ENCODE data around the gene C11orf91.
"Not testable (repeated sequence)": the region's sequence is repeated elsewhere in the genome, so short reads cannot be mapped to it uniquely, and the experiment has no call there.

Gene C11orf91

DNA sequence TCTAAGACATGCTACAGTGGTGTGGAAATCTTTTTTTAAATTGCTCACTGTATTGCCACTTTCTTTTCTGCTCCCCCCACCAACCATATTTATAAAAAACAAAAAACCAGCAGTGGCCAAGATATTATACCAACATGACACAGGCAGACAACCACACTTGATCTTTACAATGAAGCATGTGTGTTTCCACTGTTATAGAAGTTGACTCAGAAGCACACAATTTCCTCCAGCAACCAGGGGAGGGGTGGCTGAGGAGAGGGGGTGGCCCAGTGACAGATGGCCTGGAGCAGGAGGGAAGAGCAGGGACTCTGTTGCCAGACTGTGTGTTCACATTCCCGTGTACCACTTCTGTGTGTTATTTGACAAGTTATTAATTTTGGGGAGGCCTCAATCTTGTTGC is 20.8 kb upstream of the C11orf91 start:
- DNase-seq: no peak

DNA sequence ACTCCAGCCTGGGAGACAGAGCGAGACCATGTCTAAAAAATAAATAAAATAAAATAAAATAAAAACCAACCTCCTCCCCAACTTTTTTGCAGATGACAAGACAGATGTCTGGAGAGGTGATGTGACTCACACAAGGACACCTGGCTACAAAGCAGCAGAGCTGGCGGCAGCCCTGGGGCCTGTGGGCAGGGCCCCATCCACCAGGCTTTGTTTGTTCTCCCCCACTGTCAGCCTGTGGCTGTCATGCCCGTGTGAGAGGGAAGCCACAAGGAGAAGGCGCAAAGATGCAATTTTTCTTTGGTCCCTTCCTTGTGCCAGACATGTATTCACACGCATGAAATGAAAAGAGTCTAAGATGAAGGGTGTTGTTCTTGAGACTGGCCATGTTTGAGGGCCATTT is 19.0 kb upstream of the C11orf91 start:
- DNase-seq: no peak

DNA sequence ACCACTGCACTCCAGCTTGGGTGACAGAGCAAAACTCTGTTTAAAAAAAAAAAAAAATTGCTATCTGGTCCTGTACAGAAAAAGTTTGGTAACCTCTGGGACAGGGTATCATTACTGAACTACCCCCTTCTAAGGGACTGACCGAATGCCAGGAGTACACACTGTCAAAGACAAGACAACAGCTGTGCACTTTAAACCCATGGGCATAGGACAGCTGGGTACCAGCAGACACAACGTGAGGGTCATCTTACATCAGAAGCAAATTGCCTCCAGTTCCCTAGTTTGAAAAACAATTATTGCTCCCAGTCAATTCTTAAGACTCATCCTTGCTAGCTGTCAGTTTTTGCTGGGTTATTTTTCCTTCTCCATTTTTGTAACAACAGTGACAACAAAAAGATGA is 17.8 kb upstream of the C11orf91 start:
- DNase-seq: no peak

DNA sequence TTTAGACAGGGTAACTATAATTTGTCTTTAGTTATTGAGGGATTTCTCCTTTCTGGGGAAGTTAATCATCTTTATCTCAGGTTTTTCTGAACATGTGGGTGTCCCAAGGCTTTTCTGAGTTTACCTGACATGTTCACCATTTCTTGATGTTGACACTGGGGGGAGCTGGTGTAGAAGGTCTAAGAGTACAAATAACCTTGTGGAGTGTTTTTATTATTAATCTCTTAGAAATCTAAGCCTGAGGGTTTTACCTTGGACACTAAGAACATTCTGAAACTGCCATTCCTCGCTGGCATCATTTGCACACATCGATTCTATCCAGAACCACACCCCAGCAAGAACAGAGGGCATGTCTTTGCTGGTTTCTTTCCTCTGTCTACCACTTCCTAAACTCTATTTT is 15.6 kb upstream of the C11orf91 start:
- DNase-seq: no peak

DNA sequence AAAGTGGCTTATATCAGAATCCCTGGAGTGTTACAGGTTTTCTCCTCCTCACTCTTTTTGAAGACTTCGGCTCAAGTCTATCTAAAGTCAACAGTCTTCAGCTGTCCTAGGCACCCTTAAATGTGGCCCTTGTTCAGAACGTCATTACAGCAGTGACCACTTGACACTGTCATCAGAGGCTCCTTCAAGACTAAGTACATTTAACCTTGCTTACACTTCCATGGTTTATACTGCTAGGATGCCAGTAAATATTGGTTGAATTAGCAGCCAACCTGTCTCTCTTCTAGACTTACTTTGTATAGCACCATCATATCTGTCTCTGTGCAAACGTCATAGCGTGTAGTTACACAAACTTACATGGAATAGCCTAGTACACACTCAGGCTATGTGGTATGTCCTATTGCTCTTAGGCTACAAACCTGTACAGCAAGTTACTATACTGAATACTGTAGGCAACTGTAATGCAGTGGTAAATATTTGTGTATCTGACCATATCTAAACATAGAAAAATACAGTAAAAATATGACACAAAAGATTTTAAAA is 13.3 kb upstream of the C11orf91 start:
- DNase-seq: no peak

DNA sequence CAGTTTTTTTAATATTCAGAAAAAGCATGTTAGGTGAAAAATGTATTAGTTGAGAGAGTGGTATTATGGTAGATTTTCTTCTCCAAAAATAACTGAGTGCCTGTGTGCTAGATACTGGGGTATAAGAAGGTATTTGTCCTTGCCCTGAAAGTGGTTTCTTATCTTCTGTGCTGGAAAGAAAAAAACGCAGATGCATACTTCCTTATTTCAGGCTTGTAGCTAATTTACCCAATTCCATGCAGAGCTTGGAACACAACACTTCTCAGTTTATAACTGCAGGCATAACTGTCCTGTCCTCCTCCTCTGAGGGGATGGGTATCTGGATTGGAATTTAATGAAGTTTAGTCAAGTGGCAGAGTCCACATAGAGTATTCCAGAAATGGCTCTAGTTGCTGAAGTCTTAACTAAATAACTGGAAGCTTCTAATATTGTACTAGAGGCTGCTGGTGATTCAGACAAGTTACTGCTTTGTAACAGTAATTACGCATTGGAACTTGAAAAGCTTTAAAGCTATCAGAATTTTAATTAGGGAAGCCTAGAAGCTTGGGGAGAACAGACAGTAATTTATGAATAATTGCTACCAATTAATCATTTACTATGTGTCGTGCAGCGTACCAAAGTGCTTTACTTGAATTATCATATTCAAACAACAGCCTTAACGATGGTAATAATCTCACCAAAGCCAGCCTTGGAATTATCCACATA is 12.7 kb upstream of the C11orf91 start:
- no peak for DNase-seq

DNA sequence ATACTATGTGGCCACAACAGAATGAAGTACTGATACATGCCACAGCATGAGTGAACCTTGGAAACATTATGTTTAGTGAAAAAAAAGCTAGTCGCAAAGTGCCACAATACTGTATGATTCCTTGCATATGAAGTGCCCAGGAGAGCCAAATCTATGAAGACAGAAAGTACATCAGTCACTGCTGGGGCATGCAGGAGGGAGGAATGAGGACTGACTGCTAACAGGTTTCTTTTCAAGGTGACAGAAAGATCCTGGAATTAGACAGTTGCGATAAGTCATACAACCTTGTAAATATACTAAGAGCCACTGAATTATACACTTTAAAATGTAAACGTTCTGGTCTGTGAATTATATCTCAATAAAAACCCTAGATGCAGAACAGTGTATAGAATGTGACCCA is 11.8 kb upstream of the C11orf91 start:
- no peak for DNase-seq

DNA sequence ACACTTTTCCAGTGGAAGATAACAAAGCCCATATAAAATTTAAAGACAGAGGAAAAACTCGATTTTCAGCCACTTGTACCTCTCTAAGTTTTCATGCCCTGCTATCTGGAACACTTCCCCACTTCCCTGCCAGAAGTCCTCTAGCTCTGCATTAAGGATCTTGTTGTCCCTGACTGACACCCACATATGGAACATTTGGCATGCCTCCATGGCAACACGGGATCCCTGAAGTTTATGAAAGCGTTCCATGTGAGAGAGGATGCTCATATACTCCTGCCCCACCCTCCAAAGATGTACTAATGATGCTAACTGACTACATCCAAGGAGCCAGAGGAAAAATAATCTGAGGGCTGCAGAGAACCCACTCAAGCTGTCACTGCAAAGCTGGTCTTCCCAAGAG is 8.8 kb upstream of the C11orf91 start:
- no peak for DNase-seq

DNA sequence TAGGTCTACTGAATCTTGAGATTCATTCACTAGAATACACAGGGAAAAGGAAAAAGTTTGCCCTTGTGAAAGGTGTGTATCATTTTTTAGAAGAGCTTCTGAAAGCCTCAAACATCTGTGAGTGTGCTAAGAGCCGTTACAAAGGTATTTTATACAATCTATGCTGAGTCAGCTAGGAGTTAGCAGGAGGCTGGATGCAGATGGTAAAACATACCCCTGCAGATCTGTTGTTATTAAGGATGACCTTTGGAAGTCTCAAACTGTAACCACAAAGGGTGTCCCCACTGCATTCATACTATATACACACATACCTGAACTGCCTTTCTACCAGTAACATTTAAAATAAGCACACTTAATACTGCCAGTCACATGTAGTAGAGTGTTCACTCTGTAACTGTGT is 8.4 kb upstream of the C11orf91 start:
- DNase-seq: no peak

DNA sequence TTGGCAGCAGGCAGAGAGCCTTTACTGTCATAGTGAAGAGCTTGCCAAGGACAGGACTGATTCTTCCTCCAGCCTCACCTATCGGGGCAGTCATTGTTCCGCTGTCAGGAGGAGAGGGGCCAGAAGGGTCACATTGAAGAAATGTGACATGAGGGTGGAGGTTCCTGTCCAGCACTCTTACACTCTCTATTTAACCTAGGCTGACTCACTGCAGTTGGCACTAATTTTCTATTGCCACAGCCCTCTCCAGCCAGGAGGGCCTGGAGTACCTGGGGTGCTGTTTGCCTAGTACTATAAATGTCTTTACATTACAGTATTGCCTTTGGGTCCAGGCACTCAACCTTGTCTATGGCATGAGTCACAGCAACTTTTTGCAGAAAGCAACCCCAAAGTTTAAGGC is 7.2 kb upstream of the C11orf91 start:
- not testable (repeated sequence) for DNase-seq

DNA sequence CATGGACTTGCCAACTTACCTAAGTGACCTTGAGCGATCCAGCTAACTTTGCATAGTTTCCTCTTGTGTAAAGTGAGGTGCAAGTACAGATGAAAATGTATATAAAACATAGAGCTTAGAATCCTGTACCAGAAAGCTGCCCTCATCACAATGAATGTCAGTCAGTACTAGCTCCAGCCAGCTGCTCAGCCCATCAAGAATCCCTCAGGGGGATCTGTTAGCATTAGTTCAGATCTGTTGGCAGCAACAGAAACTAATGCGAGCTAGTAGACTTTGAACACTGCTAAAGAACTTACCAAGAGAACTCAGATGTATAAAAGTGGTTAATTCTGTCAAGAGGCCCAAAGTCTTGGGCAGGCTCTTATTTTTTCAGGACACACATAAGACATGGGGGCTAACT is 6.3 kb upstream of the C11orf91 start:
- no peak for DNase-seq

DNA sequence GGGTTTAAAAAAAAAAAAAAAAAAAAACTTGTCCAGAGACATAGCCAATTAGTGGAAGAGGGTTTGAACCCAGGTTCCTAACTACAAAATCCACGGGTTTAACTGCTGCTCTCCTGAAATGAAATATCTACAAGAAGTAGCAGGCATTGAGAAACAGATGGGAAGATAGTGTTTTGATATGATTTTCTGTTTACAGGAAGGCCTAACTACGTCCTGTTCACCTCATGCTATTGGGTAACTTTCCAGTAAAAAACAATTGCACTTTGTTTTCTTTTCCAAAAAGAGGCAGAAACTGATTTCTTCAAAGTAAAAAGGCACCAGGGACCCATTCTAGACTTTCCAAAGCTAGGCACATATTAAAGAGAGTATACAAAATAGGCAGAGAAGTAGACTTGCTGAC is 5.9 kb upstream of the C11orf91 start:
- no peak for DNase-seq

DNA sequence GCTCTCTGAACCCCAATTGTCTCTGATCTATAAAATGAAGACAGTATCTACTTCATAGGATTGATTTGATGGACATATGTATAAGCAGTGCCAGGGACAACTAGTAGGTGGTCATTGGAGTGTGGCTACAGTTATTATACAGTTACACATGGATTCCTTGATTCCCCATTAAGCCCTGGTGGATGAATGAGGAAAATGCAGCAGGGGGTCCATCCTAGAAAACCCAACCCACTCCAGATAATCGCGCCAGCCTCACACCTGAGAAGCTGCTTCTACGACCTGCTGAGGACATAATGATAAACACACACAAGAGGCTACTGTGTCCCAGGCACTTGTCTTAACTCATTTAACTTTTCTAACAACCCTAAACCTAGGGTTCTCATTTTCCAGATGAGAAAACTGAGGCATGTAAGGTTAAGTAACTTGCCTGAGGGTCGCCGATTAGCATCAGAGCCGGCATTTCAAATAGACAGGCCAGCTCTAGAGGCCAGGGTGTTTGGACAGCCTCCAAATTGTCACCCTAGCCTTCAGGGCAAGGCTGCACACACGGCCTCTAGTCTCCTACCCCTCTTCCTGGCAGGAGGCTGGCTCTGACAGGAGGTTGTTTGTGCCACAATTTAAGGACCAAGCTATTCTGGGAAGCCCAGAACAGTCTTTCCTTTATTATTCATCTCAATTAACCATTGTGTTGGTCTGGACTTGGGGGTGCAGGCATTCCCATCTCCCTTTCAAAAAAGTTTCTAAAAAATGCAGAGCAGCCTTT is 3.8 kb upstream of the C11orf91 start:
- no peak for DNase-seq

DNA sequence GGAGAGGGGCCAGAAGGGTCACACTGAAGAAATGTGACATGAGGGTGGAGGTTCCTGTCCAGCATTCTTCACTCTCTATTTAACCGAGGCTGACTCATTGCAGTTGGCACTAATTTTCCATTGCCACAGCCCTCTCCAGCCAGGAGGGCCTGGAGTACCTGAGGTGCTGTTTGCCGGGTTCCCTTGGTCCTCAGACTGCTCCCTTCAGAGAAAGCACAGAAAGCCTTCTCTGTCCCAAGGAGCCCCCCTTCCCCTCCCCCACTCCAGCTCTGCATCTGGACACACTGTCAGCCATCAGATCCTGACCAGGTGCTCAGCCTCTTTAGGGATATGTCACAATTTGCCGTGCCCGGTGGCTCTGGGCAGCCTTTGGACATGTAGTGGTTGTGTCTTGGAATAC is 3.2 kb upstream of the C11orf91 start:
- DNase-seq: no peak

DNA sequence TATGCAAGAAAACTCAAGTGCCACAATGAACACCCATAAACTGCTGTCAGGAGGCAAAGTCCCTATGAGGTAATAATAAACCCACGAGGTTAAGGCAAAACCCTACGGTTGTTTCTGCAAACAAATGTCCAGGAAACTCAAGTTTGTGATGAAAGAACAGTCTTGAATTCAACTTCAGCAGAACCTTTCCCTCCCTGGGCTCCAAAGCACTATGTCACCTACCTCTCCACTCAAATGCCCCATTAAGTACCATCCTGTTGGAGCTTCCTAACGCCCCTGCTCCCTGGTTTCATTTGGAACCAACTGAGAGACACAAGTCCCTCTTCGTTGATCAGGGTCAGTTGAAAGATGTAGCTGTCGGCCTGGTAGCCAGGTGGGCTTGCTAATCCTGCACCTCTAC is 2.6 kb upstream of the C11orf91 start:
- DNase-seq: no peak

DNA sequence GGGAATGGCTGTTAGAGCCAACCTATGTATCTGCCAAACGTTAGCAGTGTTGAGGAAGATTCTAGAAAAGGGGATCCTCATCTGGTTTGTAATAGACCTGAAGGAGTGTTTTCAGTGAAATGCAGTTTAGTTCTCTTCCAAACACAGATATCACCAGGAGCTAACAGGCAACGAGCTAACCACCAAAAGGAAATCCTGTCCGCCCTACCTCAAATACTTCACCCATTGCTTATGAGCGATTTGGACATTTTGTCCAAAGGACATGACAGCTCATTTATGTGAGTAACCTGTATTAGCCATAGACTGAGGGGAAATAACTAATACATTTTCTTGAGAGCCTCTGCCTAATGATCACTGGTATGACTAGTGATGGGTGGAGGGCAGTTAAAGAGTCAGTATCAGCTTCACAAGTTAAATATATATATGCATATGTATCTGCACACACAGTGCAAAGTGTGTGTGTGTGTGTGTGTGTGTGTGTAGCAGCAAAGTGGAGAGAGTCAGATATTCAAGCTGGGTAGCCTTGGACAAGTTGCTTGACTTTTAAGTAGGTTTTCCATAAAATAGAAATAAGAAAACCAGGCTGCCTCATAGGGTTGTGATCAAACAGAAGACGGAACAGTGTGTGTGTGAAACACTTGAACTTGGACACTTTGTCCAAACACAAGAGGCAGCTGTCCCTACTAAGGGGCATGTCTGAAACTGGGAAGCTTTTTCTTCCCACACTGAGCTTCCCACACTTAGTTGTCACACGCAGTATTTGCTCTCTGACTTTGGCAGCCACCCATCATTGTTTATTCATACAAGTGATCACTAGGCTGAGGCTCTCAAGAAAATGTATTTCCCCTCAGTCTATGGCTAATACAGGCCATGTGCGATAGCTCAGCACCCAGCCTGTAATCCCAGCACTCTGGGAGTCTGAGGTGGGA is 940 bp upstream of the C11orf91 start:
- DNase-seq: peak; percentile 3

DNA sequence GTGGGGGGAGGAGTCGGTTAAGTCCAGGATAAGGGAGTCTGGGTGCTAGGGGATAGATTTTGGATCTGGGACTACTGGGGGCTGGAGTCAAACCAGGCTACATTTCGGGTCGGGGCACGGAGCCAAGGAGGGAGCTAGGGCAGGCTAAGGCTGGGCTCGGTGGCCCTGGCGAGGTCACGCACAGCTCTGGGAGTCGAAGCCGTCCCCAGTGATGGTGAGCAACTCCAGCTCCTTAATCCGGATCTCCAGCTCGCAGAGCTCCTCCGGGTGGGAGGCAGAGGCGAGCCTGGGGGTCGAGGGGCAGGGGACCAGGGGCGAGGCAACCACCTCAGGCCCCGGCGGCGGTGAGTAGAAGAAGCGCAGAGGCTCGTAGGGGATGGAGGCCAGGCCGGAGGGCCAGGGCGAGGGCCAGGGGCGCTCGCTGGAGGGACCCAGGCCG is 544 bp downstream of the C11orf91 start:
- DNase-seq: no peak

DNA sequence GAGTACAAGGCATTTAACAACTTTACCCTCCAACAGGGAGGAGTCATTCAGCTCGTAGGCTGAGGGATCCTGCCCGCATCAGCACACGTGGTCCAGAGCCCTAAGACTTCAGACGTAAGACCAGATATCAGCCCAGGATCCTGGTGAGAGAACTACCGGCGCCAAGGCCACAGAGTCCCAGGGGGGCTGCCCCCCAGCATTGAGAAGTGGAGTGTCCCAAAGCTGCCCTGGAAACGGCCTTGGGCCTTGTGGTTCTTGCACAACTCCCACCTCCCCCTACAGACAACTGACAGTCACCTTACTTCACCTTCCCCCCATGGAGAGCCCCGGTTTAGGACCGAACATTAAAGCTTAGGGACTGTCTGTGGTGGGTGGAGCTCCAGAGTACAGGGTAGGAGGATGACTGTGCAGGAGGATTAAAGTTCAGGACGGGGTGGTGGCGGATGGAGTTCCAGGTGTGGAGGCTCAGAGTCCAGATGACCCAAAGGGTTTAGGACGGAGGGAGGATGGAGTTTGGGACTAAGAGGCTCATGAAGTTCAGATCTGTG is 1.0 kb downstream of the C11orf91 start:
- no peak for DNase-seq

DNA sequence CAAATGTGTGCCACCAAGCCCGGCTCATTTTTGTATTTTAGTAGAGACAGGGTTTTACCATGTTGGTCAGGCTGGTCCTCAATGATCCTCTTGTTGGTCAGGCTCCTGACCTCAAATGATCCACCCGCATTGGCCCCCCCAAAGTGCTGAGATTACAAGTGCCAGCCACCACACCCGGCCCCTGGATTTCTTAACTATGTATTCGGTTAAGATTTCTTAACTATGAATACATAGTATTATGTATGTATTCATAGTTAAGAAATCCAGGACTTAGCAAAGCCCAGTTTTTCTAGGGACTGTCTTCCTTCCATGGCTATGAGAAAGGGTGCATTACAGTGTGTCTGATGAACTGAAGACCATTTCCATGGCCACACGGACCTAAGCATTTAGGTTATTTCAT is 1.7 kb downstream of the C11orf91 start:
- DNase-seq: no peak

DNA sequence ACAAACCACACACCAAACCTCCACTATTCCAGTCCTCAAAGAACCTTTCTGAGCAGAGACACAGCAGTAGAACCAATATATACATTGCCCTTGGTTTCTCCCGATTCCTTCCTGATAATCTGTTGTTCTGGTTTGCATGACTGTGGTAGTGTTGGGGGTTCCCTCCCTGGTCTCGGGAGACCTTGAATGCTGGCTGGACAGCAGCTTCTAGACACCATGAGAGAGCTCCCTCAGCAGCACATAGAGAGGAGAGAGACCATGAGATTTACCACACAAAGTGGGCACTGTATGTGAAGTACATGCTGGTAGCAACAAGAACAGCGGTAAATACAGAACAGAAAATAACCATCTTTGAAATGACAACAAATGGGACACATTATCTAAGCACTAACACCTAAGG is 2.6 kb downstream of the C11orf91 start:
- DNase-seq: no peak

DNA sequence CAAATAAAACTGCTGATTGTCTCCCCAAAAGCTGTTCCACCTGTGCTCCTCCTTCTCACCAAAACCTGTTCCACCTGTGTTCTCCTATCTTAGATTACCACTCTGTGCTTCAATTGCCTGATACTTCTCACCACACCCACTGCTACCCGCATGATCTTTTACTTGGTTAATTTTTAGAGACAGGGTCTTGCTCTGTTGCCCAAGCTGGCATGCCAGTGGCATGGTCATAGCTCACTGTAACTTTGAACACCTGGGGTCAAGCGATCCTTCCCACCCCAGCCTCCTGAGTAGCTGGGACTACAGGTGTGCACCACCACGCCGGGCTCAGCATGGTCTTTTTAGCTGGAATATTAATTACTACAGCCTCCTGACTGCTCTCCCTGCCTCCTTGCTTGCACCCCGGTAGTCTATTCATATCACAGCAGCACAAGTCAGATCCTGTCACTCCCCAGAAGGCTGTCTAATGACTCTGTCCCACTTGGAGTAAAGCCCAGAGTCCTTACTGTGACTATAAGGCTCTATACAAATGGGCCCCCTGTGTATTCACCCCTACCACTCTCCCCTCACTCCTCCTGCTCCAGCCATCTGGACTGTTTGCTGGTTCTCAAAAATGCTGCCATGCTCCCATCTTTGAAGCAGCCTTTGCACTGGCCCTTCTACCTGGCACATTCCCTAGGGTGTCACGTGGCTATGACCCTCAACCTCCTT is 3.5 kb downstream of the C11orf91 start:
- no peak for DNase-seq

DNA sequence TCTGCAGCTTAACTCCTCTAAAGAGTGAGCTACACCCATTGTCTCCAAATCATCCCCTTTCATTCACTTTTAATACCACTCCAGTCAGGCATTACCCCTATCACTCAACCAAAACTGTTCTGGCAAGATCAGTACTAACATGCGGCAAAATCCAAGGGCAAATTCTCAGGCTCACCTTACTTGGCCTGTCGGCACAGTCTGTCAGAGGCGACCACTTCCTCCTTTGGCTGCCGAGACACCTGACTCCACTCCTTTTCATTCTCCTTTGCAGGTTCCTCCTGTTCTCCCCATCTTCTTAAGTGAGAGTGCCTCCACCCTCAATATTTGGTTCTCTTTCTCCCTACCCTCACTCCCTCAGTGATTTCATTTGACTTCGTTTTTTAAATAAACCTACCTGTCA is 4.2 kb downstream of the C11orf91 start:
- DNase-seq: no peak

Measured in NCI-H510A treated with DMSO at 0.1 percent for 48 hours (cell line).